Activated naive CD4-positive, alpha-beta T cell treated with anti-CD3 and anti-CD28 coated beads, Interleukin-2, amount 50 U/mL, for 16 hours (primary cell): Measurements from ENCODE around the gene TLK1.
"Not testable (repeated sequence)": the region's sequence is repeated elsewhere in the genome, so short reads cannot be mapped to it uniquely, and the experiment has no call there.

Experiments used
- DNase-seq: peaks from one replicate; pipeline ENCODE4 v3.0.0-alpha.2; 2020

Gene TLK1

DNA sequence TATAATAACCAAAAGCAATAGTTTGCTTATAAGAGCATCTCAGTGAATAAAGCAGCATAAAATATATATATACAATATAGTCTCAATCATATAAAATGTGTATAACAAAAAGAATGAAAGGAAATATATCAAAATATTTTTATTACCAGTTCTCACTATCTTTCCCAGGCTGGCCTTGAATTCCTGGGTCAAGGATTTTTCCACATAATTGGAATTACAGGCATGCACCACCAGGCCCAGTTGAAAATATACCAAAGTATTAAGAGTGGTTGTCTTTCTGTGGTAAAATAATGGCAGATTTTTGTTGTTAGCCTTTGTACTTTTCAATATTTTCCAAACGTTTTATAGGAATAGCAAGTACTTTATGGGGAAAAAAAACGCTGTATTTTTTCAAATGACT is 8.6 kb upstream of the TLK1 start:
- no peak for DNase-seq

GRCh38 chr2:171167352-171167997 is 6.8 kb upstream of the TLK1 start:
- DNase-seq = no peak

DNA sequence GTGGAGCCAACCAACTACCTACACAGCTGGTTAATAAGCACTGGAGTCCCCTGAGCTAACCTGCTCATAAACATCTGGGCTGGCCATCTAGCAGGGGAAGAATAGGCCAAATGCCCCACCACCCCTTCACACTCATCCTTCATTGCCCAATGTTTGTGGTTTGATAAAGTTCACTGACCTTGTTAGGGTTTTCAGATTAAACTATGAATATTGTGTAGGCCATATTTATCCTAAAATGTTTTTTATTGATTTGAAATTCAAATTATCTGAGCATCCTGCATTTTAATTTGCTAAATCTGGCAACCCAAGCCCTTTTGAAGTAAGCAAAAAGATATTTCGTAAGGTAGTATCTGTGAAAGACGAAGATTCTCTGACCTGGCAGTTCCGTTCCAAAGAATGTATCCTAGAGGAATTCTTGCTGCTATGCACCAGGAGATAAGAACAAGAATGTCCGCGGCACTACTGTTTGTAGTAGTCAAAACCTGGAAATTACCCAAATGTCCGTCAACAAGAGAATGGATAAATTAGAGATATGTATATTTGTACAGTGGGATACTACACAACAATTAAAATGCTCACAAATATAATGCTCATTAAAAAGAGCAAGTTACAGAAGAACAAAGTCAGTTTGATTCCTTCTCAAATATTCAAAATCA is 5.8 kb upstream of the TLK1 start:
- no peak for DNase-seq

DNA sequence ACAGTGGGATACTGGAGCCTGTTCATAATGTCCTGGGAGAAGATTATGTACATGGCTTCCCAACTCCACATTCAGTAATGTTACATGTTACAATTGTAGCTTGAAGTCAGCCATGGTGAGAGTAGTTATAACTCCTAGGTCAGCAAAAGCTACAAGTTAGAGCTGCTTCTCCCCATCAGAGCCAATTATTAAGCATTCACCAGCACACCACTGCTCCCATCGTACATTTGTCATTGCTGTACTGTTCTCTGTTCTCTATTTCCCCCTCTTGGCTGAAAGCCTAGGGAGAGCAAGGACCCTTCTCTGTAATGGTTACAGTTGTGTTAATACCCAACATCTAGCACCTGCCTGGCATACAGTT is 5.3 kb upstream of the TLK1 start:
- no peak for DNase-seq

DNA sequence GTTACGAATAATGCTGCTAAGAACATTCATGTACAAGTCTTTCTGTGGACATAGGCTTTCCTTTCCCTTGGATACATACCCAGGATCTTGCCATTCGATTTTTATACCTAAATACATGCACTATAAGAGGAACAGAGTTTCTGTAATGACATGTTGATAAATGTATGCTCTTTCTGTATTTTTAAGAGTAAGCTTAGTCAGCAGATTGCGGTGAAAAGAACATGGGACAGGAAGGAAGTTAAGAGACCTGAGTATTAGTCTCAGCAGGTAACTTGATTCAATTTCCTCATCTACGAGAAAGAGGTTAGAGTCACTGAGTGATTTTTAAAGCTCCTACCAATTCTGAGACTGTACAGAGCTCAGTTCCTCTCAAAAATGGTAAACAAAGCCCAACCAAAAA is 2.6 kb upstream of the TLK1 start:
- no peak for DNase-seq

- not testable (repeated sequence) for DNase-seq
These were observed 2.0 kb upstream of the TLK1 start for GRCh38 chr2:171162522-171163197.

- peak; percentile 62 for DNase-seq
These were observed 455 bp upstream of the TLK1 start for GRCh38 chr2:171160956-171161740.

- DNase-seq = peak; percentile 57
These were observed 1.1 kb downstream of the TLK1 start for GRCh38 chr2:171159372-171160118.

DNA sequence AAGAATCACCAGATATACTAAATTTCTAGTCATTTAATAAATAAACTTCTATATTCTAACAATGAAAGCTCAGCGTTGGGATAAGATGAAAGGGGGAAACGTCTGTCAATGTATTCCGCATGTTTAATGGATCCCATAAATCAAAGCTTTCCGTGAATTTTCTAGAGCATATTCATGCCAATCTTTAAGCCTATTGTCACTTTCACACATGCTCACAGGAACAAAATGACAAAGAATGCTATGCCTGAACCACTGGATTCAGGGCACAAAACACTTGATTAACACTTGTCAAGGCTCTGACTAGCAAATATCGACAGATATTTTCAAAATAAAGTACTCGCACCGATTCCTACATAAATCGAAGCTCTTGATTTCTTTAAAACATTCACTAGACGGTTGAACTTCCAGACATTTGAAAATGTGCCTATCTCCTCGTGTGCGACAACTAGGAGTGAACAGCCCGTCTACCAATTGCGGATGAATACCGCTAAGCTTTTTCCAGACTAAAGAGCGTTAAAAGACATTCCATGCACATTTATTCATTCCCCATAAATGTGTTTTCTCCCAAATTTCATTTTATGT is 1.8 kb downstream of the TLK1 start:
- no peak for DNase-seq

DNA sequence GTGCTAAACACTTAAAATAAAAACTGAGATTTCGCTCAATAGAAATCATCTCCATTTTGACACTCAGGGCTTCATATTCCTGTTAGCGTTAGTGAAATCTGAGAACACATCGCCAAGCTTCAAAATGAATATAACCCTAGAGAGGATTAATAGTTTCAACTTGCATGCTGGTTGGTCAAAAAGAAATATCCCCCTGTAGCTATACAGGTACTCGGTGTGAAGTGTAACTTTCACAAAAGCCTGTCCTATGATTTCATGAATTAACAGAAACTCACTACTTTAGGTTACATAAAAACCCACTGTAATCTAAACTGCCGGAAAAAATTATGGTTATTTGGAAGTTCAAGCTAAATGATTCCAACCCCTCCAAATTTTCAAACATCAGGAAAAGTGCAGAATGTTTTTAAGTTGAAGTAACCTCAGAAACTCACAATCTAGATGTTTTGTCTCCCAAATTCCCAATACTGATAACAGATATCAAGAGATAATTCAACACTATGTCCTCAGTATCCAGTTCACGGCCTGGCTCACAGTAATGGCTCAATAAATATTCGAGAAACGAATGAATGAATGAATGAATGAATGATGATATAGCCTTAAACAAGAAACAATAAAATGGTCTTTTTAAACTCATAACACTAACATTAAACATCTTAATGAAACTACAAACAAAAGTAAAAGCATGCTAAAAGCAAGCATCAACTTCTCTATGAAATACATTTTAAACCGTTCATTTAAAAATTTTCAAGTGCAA is 2.5 kb downstream of the TLK1 start:
- DNase-seq = no peak

- DNase-seq = no peak
These were observed 3.6 kb downstream of the TLK1 start for GRCh38 chr2:171157109-171157500.

GRCh38 chr2:171154348-171154747 is 6.3 kb downstream of the TLK1 start:
- no peak for DNase-seq

- DNase-seq = no peak
These were observed 9.9 kb downstream of the TLK1 start for GRCh38 chr2:171150694-171151285.

DNA sequence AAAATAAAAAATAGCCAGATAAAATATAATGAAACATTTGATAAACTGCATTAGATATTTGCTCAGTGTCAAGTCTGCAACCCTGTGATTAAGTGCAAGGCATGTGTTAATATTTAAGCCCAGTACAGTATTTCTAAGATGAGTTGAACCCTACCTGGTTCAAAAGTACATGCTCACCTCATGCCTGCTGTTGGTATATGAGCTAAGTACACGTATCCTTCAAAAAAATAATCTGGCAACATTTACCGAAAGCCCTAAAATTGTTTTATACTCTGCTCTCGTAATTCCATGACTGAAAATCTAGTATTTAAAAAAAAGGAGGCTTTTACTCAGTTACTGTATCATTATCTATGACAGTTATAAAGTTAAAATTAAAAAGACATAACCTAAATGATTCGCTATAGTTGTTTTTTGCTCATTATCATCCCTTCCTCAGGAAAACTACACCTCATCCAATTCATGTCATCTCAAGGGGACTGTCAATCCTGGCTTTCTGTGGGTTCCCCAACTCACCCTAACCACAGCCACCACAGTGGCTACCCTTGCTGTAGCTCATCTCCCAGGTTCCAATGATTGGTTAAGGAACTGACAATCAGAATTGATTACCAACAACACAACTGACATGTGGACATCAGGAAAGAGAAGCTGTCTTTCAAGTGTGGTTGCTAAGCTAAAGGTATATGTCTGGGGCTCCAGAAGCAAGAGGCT is 10.6 kb downstream of the TLK1 start:
- DNase-seq = no peak

DNA sequence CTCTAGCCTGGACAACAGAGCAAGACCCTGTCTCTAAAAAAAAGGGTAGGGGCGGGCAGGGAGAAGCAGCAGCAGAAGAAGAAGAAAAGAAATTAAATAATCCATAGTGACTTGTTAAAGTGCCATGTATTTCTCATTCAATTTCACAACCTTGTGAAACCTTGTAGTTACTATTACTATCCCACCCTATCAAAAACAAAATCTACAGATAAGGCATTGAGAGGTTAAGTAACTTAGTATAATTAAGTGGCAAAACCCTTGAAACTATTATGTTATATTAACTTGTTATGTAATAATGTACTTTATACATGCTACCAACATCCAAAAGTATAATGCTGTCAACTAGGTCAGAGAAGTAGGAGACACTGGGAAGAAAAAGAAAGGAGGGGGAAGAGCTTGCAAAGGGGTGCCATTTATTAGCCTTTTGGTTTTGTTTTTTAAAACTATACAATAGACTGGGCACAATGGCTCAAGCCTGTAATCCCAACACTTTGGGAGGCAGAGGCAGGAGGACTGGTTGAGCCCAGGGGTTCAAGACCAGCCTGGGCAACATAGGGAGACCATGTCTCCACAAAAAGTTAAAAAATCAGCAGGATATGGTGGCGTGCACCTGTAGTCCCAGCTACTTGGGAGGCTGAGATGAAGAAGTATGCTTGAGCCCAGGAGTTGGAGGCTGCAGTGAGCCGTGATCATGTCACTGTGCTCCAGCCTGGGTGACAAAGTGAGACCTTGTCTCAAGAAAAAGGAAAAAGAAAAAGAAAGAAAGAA is 11.3 kb downstream of the TLK1 start:
- DNase-seq = no peak

GRCh38 chr2:171147081-171147480 is 13.6 kb downstream of the TLK1 start:
- DNase-seq = no peak

DNA sequence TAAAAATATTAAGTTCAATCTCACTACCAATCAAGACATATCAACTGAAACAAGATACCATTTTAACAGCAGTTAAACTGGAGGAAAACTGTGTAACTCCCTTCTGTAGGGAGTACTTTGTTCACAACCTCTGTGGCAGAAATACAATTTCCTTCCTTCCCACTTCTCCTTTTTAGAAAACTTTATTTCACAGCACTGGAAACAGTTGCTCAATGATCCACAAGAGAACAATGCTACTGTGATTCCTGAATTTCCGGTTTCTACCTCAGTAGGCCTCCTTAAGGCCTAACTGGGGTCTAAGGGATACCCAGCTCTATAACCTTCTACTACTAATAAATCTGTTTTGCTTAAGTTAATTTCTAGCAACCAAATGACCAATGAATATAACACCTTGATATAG is 14.1 kb downstream of the TLK1 start:
- no peak for DNase-seq

DNA sequence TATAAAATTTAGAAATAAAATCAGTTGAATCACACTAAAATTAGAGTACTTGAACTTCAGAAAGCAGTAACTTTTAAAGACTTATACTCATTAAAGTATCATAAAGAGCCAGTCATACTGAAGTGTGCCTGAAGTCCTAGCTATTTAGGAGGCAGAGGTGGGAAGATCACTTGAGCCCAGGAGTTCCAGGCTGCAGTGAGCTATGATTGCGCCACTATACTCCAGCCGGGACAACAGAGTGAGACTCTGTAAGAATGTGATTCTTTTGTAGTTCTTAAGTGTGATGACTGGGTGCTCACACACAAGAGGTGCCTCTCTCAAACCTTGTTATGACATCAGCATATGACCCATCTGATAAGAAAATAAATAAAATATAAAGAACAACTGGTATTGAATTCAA is 14.6 kb downstream of the TLK1 start:
- DNase-seq = no peak

DNA sequence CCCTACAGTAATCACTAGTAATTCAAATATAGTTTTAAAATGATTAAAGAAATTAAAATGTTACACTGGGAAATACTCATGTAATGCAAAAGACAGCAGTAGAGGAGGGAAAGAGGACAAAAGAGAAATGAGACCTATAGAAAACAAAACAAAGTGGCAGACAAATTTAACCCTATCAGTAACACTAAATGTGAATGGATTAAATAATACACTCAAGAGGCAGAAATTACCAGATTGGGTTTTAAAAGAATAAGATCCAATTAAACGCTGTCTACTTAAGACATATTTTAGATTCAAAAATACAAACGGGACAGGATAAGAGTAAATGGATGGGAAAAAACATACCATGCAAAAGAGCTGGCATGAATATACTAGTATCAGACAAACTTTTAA is 17.0 kb downstream of the TLK1 start:
- no peak for DNase-seq

DNA sequence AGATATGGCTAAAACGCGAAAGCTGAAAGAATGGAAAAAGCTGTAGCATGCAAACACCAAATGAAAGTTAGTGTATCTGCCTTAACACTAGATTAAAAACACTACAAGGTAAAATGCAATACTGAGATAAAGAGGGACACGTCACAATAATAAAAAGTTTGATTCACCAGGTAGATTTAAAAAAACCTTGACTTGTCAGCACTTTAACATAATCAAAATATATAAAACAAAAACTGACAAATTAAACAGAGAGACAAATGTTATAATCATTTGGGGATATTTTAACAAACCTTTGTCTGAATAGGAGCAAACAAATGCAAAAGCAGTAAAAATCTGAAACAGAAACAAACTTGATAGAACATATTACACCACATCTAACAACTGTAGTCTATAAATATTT is 18.3 kb downstream of the TLK1 start:
- DNase-seq = no peak
